DMS 273 treated with DMSO at 0.1 percent for 48 hours (cell line): ENCODE results near the gene AMN.

Experiments used
- DNase-seq: peaks from one replicate; lab custom pipeline; 2025; lab: John Stamatoyannopoulos, UW

Gene AMN

DNA sequence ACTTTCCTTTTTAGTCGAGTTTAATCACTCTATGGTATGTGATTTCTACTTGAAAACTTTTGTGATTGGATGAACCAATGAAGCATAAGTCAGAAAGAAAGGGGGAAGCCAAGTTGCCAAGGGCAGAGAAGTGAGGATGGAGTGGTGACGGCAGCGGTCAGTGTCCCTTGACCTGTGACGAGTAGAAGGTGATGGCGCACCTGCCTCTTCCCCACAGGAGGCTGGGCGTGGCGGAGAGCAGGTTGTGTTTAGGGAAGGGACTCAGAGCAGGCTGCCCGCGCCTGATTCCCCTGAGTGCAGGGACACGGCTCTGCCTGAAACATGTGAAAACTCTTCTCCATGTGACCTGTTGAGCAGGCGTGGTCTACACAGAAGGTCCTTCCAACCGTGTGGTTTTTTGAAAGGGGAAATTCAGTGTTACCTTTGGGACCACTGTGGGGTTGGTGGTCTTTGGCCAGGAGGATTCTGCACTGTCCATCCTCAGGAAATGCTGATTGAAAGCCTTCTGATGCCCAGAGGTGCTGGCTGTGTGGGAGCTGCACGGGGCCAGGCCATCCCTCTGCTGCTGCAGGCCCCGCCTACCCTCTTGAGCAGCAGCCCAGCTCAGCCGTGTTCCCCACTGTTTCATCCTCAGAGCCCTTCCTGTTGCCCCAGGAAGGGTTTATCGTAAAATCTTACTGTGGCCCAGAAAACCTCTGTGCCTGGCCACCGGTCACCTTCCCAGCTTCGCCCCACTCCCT lies 23.5 kb upstream of the AMN start:
- DNase-seq, result no peak

DNA sequence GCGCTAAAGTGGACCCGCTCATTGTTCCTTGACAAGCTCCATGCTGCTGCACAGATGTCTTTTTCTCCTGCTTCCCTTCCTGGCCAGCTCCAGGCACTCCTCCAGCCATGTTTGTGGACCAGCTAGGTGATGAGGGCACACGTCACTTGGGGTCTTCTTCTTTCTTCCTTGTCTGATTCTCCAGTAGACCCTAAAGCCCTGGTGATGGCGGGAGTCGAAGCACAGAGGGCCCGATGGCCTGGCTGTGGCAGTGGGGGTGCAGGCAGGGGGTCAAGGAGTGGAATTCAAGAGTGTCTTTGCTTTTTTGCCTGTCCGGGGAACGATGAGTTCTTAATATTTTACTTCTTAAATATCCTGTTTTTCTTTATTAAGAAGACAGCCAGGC lies 23.0 kb upstream of the AMN start:
- DNase-seq, result no peak

DNA sequence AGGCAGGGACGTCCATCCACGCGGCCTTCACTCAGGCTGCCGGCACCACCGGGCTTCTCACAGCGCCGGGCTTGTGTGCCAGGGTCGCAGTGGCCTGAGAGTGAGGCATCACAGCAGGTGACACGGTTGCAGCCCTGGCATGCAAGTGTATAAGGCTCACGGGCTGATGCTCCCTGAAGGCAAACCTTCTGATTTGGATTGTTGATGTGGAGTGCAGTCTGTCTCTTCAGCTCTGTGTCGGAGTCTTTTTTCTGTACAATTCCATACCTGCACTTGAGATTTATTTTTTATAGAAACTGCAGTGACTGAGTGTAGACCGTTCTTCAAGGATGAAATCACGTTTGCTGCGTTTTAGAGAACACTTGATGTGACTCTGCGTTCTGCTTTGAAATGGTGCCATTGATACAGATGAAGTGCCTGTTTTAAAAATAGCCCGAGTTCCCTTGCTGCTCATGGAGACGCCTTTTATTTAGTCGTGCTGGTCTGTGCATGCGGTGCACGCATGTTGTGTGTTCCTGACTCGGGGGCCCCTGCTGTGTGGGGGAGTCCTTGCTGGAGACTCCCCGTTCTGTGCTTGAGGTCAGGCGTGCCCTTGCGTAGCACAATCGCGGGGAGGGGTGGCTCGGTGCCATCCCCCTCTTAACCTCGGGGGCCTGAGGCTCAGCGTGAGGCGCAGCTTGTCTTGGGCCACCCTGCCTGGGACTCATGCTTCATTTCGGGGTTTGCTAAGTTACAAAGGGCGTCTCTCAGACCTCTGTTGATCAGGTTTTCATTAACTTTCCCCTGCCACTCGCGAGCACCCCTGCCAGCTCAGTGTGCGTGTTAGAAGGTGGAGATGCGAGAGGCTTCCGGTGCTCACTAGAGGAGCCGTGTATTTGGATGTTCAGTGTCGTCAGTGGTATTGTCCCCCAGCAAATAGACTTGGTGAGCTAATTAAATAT lies 21.6 kb upstream of the AMN start:
- DNase-seq, result no peak

DNA sequence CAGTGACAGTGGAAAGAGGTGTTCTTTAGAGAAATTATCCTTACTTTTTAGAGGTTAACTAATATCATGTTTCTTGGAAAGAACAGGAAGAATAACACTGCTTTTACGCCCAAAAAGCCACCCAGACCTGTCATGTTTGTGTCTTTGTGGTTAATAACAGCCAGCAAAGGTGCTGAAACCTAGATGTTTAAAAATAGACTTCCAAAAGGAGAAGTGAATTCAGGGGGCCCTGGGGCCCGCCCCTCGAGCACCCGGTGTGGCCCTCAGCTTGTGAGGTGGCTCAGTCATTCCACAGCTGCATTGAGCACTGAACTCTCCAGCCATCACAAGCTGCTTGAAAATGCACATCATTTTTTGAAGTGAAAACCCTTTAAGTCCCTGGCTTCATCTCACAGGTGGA lies 20.8 kb upstream of the AMN start:
- no peak for DNase-seq

DNA sequence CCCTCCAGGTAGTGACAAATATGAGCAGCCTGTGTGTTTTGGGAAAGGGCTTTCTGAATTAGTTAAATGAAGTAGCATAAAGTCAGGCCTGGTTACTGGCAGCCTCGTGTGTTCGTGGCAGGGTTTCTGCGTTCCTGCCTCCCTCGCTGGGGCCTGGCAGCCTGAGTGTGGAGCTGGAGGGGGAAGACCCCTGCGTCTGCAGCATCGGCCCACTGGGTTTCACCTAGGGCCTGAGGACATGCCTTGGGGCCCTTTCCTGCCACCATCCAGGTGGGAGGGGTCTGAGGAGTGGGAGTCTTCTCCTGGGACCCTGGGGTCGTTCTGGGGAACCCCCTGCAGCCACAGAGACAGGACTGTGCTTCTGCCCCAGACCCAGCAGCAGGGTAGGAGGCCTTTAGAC lies 20.4 kb upstream of the AMN start:
- no peak for DNase-seq

DNA sequence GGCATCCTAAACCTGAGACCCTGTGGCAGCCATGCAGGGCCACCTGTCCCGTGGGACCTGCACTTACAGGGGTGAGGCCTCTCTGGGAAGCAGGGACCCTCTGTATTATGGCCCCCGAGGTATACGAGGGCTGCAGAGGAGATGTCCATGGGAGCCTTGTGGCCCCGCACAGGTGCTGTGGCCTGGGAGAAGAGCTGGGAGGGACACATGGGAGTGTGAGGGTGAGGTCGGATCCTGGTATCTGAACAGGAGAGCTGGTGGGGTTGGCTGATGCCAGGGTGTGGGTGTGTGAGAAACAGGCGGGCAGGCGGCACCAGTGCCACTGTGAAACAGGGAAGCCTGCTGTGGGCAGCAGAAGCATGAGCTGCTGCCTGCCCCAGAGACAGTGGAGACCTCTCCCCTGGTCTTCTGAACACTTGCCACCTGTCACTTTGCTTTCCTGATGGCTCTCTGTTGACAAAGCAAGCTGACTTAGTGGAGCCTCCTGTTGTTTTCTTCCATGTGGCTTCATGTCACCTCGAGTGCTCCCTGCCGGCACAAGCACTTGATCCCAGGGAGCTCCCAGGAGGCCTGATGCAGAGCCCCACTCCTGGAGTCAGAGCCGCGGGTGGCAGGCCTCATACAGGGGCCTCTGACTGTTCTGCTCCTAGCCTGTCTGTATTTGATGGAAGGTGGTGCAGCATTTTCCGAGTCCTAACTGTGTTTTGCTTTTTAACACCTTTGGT lies 19.8 kb upstream of the AMN start:
- no peak for DNase-seq

DNA sequence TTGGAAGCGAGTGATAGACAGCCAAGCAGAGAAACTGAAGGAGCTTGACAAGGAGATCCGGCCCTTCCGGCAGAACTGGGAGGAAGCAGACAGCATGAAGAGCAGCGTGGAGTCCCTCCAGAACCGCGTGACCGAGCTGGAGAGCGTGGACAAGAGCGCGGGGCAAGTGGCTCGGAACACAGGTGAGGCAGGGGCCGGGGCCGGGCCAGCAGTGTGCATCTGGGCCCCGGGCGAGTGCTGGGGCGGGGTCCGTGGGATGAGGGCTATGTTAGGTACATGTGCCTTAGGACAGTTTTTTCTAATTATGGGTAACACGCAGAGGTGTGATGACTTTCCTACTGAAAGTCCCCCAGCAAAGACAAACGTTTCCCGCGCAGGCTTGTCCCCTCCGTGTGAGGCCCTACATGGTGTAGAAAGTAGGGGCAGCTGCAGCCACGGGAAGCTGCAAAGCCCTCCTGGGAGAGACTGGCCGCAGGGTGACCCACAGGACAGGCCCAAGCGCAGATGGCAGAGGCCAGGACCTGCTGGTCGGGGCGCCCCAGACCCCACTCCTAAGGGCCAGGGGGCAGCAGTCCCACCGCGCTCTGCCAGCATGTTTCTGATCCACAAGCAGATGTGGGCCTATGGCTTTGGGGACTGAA lies 19.1 kb upstream of the AMN start:
- DNase-seq, result no peak

DNA sequence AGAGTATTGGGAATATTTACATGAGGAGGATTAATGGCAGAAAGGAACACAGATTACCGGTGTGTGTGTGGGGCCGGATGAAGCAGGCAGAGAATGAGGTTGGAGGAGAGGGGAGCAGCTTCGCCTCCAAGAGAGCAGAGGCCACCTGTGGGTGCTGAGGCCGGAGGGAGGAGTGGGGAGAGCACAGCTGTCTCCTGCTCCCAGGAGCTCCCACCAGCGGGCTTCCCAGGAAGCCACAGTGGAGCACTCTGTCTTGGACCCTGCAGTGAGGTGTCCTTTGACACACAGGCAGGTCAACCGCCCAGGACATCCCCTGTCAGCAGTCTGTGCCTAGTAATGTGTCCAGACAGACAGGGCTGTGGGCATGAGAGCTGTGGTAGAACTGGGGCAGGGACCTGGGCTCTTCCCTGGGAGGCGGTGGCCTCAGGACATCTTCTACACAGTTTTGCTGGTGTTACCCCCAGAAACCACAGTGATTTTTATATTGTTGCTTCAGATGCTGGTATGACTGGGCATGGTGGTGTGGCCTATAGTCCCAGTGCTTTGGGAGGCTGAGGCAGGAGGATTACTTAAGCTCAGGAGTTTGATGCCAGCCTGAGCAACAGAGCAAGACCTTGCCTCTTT lies 18.5 kb upstream of the AMN start:
- no peak for DNase-seq

DNA sequence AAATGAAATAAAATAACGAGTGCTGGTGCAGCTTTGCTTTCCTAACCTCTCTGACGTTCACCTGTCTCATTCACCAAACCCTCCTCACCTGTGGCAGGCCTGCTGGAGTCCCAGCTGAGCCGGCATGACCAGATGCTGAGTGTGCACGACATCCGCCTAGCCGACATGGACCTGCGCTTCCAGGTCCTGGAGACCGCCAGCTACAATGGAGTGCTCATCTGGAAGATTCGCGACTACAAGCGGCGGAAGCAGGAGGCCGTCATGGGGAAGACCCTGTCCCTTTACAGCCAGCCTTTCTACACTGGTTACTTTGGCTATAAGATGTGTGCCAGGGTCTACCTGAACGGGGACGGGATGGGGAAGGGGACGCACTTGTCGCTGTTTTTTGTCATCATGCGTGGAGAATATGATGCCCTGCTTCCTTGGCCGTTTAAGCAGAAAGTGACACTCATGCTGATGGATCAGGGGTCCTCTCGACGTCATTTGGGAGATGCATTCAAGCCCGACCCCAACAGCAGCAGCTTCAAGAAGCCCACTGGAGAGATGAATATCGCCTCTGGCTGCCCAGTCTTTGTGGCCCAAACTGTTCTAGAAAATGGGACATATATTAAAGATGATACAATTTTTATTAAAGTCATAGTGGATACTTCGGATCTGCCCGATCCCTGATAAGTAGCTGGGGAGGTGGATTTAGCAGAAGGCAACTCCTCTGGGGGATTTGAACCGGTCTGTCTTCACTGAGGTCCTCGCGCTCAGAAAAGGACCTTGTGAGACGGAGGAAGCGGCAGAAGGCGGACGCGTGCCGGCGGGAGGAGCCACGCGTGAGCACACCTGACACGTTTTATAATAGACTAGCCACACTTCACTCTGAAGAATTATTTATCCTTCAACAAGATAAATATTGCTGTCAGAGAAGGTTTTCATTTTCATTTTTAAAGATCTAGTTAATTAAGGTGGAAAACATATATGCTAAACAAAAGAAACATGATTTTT lies 17.1 kb upstream of the AMN start:
- no peak for DNase-seq

DNA sequence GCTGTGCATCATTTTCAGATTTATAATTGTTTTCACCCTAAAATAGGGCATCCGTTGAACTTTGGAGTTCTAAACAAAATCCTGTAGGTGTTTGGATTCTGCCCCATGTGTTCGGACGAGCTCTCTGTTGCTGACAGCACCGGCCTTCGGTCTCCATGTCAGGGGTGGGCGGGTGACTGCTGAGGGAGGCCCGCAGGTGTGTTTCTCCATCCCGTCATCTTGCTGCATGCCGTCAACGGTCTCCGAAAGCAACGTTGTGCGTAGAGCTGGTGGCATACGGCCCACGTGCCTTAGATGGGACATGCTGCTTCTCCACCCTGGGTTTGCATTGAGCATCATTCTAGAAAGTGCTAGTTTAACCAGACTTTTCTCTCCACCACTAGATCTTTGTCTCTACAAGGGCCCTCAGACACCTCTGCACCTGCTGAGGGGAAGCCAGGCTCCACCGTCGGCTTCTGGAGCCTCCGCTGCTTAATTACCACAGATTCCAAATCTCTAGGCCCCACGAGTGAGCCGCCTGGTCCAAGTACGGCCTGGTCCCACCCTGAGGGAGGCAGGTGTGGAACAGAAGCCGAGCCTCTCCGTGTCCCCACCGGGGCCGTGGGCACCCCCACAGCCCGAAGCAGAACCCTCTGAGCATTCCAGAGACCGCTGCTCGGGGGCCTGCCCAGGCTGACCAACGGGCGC lies 15.7 kb upstream of the AMN start:
- no peak for DNase-seq

DNA sequence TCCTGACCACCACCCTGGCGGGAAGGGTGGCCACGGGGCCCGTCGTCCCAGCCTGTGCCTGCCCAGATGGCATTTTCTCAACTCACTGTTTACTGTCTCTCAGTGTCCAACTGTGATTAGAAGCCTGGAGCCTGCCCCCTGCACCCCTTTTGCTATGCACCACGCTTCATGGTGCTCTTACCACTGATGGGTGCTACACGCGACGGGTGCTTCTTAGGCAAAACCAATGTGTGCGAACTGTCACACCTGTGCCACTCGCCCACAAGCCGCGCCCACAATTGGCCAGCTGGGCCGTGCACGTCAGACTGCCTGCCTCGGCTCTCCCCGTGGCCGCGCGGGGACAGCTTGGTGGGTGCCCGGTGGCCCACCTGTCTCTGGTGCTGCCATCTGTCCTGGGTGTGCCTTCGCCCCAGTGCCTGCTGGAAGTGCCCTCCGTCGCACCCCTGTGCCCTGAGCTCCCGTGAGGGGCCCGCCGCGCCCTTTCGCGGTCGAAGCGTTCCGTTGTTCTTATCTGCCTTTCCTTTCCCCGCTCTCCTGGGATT lies 15.1 kb upstream of the AMN start:
- no peak for DNase-seq

DNA sequence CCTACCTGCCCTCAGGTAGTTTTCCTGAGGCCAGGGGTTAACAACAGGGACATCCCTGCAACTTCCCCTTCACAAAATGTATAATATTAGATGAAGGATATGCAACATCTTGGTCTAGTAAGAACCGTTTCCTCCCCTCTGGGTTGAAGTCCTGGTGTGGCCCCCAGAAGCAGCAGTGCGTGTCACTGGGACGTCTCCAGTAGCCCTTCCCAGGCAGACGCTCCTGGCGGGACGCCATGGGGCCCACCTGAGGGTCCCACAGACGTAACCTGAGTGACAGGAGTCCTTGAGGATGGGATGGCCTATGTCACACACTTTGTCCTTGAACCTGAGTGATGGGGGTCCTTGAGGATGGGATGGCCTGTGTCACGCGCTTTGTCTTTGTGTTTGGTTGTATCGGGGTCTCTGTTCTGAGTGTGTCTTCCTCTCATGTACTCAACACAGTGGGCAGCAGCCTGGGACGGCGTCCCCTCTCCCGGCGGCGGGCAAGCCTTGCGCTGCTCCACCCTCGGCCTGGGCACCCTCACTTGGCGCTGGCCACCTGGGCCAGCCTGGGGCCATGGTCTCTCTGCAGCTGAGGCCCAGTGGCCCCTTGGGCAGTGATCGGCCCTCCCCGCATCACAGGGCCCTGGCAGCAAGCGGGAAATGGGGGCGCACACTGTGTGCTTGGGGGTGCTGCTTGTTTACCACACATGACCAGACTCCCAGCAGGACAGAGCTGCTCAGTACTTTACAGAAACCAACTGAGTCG lies 14.3 kb upstream of the AMN start:
- DNase-seq, result no peak

DNA sequence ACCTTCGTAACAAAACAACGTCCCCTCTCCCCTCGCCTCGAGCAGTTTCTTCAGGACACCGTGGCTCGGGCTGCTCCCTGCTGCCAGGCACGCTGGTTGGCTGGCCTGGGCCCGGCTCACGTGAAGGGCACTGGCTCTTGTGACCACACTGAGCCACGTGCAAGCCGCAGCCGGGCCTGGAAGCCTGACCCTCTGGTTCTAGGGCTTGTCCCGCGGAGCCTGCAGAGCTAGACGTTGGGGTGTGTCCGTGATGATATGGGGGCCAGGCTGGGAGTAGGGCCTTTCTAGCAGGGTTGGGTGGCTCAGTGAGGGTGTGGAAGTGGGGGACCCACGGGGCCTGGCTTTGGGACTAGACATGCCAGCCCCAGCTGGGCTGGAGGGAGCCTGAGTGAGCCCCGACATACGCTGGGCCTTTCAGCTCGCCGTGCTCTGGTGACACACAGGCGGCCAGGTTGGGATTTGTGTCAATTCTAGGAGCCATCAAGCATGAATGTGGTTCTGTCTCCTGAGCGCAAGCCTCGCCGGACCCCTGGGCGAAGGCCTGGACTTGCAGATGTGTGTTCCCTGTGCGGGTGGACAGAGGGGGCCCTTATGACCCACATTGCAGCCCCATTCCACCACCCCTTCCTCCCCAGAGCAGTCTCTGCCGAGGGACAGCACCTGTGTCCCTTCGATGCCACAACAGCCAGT lies 13.6 kb upstream of the AMN start:
- no peak for DNase-seq

DNA sequence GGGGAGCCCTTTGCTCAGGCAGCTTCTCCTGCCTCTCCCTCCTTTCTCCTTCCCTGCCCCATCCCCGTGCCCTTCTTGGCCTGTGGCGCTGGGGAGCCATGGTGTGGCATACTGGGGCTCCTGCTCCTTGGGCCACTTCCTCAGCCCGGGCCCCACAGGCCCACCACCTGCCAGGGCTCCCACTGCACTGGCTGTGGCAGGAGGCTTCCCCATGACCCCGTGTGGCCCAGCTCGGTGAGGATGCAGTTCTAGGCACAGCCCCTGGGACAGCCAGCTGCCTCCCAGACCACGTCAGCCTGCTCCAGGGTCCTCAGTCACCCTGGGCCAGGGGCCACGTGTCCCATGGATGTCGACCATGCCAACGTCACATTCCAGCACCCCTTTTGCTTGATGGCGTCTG lies 13.0 kb upstream of the AMN start:
- DNase-seq, result no peak

DNA sequence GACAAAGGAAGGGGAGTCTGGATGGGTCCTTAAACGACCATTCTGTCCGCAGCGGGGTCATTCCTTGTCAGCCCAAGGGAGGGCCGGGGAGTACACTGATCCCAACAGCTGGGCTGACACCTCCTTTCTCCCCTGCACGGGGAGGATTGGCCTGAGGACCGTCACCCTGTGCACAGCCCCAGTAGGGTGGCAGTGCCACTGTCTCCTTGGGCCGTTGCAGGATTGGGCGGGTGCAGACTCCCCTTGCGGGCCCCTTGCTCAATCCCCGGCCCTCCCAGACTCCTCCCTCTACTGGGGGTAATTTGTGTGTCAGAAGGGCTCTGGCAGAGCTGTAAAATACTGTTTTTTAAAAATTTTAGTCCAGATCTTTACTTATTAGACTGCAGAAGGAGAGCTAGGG lies 12.6 kb upstream of the AMN start:
- no peak for DNase-seq

DNA sequence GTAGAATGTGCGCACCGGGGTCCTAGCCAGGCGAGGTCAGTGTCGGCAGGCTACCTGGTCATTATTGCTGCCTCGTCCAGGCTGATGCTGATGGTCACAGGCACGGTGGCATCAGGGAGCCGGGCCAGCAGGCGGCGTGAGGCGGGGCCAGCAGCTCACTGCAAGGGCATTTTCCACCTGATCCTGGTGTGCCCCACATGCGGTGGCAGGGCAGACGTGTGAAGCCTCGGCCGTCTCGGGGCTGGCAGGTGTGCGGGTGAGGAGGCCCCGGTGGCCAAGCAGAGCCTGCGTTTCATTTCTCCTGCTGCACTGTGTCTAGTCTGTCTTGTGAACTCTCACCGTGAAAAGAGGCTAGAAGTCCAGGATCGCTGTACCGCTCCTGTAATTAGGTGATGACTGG lies 12.0 kb upstream of the AMN start:
- DNase-seq, result no peak

DNA sequence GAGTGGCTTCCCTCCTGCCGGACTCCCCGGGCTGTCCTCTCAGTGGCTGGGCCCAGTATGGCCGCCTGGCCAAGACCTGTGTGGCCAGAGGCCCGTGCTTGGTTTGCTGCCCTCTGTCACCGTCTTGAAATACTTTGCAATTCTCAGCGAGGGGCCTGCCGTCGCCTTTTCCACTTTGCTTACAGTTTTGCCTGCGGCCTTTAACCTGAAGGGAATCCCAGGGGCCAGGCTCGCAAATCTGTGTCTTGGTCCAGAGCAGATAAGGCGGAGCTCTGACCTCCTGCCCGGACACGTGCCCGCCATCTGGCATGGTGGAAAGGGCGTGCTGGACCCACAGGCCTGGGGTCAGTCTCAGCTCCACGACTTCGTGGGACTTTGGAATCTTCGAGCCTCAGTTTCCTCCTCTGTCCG lies 10.9 kb upstream of the AMN start:
- DNase-seq, result no peak

DNA sequence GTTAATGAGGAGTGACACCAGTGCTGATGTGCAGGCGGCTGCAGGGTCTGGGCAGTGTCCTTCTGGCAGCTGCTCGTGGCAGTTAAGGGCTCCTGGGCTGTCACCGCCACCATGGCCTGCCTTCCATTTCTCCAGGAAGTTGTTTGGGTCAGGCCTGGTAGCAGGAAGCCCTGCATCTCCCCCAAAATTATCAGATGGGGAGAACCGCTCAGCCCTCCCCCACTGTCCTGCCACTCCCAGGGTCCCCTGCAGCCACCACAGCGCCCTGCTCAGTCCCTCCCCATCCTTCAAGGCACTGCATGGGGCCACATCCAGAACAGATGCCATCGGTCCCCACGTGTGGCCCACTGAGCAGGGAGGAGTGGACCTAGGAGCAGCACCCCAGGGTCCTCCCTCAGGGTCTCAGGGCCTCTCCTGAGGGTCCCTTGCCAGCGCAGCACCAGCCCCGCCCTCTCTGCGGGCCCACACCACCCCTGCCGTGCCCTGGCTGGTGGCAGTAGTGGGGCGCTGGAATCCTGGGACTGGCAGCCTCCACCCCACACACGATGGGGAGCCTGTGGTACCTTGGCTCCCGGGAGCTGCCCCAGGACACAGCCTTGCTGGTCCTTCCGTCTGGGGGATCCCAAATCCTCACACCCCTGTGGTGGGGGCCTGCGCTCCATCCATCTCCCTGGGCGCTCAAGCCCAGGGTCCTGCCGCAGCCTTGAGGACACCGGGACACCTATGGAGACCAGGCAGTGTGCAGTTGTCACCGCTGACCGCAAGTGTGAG lies 10.3 kb upstream of the AMN start:
- no peak for DNase-seq
